Dedifferentiated amniotic fluid mesenchymal stem cell (primary cell): ENCODE data around the gene PBLD.
"Not testable (repeated sequence)": the region's sequence is repeated elsewhere in the genome, so short reads cannot be mapped to it uniquely, and the experiment has no call there.

Experiments
- DNase-seq: peaks from one replicate; pipeline ENCODE4 v3.0.0-alpha.2; 2016; ENCODE audit errors: extremely low spot score

The PBLD gene

DNA sequence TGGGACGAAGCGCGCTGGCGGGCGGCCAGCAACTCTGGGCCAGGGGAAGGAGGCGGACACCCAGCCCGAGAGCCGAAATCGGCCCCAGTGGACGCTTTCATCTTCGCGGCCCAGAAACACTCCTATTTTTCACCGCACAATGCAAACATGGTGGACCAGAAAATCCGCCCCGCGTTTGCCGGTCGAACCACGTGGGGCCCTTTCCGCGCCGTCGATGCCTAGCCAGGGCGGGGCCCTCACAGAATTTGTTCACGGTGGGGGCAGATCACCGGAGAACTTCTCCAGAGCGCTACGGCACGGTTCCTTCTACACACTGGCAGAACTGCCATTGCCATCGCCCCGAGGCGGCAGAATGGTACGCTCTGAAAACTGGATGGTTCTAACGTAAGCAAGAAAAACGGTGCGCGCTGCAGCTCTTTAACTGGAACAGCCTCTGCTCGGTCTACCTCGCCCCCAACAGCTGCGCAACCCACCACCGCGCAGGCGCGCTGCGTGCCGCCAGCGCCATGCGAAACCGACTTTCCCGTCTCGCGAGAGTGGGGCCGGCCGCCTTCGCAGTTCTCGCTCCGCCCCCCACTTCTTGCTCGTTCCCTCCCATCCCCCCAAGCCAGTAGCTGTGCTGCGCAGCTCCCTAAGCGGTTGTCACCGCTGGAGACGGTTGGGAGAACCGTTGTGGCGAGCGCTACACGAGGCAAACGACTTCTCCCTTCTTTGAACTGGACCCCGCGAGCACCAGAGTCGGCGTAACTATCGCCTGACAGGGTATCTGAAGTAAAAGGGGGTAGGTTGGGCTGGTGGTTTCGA lies 1.1 kb downstream of the PBLD start, which contains the start of gene HNRNPH3:
Gene HNRNPH3 (plus strand): TSS at position 610 of the 804 bp plus-strand sequence. CDS start 5,158 bp downstream, outside the sequence.
- peak; percentile 96 for DNase-seq

DNA sequence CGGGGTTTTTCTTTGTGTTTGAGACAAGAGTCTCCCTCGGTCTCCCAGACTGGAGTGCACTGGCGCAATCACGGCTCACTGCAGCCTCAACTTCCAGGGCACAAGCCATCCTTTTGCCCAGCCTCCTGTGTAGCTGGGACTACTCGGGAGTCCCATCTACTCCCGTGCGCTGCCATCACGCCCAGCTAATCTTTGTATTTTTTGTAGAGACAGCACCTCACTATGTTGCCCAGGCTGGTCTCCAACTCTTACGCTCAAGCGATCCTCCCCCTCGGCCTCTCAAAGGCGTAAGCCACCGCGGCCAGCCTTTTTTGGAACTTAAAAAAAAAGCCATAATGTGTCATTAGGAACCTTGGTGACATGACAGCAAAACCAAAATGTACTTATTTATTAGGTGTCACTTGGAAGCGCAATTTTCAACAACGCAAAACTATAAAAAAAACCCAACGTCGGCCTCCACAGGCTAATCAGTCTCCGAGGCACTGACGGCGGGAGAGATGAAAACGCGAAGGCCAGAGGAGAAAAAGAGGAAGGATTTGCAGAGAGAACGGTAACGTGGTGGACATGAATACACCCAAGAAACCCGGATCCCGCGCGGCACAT lies 1.8 kb downstream of the PBLD start:
- DNase-seq, result no peak

DNA sequence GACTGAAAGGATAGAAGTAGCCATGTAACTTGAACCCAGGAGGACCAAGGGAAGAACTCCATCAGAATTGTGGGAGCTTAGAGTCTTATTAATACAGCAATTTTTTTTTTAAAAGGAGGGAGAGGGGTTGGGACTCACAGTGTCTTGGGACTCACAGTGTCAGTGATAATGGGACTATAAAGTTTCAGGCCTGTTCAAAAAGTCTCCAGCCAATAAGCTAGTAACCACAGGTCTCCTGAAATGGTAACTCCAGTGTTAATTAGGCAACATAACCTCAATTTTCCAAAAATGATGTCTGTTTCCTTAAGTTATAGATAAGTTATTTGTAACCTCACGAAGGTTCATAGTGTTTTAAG lies 3.2 kb downstream of the PBLD start:
- DNase-seq, result no peak

DNA sequence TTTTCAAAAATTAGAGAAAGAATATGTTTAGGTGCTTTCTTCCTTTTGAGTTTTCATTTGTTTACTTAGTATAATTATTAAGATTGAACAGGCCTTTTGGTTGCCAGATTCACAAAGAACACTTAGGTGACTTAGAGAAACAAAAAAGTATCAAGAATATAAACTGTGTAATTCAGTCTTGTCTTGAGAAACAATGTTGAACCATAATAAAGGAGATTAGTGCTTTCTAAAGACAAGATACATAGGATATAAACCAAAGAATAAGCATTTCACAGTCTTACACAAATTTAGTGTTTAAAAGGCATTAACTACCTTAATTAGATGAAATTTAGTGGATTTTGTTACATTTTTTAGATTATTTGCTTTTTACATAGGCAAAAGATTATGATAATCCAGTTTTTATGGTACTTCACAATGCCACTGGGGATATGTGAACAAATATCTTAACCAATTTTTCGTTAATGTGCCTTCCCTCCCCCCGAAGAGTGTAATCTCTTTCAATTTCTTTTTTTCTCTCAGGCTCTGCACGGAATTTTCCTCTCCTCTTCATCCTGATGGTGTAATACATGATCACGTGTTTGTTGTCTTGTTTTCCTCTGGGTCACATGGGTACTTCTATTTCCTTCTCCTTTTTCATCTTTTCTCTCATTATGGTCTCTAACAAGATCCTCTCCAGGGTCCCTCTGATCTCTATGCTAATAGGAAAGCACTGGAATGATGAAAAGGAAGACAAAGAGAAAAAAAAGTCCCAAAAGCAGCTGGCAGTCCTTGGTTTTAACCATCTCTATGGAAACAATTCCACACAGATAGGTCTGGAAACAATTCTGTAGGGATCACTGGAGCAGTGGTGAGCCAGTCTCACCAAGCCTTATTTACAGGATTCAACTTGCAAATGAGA lies 4.6 kb downstream of the PBLD start:
- peak; percentile 88 for DNase-seq

DNA sequence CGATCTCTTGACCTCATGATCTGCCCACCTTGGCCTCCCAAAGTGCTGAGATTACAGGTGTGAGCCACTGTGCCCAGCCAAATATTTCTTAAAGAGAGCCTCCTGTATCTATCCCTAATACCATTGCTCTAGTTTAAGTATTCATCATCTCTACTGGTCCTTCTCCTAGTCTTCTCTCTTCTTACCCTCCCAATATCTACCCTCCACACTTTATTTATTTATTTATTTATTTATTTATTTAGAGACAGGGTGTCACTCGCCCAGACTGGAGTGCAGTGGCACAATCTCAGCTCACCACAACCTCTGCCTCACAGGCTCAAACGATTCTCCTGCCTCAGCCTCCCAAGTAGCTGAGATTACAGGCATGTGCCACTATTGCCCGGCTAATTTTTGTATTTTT lies 8.3 kb downstream of the PBLD start:
- DNase-seq, result not testable (repeated sequence)

DNA sequence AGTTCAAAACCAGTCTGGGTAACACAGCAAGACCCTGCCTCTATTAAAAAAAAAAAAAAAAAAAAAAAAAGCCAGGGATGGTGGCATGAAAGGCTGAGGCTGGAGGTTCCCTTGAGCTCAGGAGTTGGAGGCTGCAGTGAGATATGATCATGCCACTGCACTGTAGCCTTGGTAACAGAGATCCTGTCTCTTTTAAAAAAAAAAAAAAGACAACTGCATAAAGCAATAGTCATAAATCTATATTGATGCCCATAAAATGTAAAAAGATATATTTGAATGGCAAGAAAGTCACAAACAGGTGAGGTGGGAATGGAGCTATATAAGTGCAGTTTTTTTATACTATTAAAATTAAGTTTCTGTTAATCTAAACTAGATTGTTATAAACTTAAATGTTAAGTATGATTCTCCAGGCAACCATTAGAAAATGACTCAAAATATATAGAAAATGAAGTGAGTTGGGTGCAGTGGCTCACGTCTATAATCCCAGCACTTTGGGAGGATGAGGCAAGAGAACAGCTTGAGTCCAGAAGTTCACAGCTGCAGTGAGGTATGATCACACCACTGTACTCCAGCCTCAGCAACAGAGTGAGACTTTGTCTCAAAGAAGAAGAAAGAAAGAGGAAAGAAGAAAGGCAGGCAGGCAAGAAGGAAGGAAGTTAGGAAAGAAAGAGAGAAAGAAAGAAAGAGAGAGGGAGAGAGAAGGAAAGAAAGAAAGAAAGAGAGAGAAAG lies 14.2 kb downstream of the PBLD start:
- DNase-seq, result no peak

DNA sequence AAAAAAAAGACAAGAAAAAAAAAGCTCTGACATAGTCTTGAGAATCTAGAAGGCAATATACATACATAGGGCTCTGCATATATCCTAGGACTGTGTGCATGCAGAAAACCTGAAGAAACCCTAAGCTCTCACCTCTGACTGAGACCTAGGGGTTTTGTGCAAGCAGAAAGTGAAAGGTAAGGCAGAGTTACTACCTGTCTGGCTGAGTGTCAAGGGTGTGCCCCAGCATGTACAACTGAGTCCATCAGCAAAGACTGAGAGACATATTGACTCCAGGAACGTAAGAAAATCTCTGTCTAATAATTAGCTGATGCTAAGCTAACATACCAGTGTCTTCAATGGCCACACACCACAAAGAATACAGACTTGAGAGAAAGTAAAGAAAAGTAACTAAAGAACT lies 17.1 kb downstream of the PBLD start:
- DNase-seq, result no peak

DNA sequence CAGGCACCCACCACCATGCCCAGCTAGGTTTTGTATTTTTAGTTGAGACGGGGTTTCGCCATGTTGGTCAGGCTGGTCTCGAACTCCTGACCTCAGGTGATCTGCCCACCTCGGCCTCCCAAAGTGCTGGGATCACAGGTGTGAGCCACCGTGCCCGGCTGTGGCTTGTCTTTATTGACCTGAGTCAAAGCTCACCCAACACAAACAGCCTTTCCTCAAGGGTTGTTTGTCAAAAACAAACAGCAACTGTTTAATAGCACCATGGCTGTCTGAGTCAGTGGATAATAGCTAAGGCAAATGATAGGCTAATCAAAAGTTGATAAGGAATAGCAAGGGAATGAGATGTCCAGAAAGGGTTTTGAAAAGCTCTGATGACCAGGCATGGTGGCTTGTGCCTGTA lies 17.8 kb downstream of the PBLD start:
- not testable (repeated sequence) for DNase-seq

DNA sequence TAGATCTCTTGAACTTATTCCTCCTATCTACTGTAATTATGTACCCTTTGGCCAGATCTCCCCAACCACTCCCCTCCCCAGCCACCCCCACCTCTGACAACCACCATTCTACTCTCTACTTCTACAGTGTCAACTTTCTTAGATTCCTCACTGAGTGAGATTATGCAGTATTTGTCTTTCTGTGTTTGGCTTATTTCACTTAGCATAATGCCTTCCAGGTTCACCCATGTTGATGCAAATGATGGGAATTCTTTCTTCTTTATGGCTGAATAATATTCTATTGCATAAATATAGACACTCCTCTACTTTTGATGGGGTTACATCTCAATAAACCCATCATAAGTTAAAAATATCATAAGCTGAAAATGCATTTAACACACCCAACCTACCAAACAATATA lies 22.2 kb downstream of the PBLD start:
- no peak for DNase-seq

DNA sequence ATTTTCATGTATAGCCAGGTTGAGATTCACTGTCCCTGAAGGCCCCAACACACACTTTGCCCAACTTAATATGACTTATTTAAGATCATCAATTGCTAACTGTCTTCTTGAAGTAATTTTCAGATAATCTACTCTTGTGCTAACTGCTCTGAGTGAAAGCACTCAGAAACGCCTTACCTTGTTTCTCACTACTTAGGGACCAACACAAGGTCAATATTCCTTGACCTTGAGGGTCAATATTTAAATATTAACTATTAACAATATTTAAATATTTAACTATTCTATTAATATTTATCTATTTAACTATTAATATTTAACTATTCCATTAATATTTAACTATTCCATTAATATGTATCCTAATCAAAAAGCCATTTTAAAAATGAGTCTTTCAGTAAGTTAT lies 26.9 kb downstream of the PBLD start:
- DNase-seq, result no peak

DNA sequence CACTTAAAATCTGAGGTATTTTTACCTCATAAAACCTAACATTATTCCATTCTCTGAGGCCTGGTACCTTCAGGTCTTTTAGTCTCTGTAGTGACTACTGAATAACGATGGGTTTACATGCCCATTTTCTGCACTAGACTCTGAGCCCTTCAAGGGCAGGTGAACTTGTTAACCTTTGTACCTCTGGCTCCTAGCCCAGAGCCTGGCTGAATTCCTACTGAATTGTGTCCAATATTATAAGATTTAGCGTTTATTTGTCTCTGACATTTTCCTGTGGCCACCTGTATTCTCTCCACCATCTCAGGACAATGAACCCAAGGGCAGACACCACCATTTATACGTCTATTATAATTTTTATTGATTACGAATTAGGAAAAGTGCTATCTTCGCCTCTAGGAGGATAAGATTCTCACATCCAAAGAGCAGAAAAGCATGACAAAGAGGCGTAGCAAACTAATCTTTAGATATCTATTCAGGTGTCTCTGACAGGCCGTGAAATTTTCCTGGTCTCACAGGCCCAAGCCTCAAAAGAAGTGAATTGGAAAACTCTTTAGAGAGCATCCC lies 28.8 kb downstream of the PBLD start:
- no peak for DNase-seq

DNA sequence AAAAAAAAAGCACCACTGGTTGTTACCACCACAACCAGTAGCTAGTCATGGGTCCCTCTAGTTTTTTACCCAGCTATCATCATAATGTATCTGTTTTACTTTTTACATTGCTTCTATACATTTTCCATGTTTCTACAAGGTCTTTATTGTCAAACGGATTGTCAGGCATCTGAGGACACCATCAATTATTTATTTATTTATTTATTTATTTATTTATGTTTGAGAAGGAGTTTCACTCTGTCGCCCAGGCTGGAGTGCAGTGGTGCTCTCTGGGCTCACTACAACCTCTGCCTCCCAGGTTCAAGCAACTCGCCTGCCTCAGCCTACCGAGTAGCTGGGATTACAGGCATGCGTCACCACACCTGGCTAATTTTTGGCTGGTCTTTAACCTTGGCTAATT lies 29.9 kb downstream of the PBLD start:
- DNase-seq, result no peak

DNA sequence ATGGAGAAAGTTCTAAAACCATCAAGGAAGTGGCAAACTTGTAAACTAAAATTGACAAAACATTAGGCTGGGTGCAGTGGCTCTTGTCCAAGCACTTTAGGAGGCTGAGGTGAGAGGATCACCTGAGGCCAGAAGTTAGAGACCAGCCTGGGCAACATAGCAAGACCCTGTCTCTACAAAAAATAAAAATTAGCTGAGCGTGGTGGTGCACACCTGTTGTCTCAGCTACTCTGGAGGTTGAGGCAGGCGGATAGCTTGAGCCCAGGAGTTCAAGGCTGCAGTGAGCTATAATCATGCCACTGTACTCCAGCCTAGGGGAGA lies 30.3 kb downstream of the PBLD start:
- DNase-seq, result no peak

DNA sequence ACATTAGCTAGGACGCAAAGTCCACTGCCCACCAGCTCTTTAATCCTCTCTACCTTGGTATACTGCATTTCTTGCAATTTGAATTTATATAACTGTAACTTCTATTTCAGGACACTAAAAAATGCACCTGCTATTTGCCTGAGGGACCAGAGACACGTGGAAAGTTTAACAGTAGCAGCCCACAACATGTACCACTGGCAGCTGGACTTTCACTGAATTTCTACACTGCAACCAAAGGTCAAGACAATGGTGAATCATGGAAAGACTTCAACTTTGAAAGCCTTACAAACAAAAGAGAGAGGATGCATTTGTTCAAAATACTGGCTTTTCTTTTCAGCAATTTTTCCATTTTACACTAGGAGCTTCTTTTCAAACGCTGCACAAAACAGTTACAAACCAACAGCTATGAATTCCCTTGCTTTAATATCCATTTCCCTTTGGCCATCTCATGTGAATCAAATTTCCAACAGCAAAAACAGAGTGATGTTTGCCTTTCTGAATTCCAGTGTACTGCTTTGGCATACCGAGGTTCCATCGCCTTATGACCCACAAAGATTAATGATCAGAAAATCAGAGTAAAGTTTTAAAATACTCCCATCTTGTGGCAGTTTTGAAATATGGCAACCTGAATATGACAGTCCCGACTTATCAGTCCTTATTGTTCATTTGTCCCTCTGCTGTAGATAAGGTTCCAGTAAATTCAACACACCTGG lies 30.8 kb downstream of the PBLD start:
- DNase-seq, result peak; percentile 72

DNA sequence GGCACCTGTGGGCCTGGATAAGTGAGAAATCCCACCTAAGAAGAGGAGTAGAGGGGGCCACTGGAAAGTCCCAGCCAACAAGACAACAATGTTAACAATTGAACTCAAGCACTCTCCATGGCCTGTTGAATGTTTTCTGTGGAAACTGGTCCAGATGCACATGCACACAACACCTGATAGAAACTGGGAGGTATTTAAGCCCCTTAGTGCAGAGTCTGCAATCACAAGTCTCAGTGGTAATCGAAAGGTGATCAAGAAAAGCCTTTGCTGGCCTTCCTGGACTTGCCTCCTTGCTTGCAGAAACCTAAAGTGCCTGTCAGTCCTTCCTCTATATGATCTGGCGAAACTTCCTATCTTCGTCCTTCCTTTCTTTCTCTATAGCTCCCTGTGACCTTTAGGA lies 31.4 kb downstream of the PBLD start:
- no peak for DNase-seq

DNA sequence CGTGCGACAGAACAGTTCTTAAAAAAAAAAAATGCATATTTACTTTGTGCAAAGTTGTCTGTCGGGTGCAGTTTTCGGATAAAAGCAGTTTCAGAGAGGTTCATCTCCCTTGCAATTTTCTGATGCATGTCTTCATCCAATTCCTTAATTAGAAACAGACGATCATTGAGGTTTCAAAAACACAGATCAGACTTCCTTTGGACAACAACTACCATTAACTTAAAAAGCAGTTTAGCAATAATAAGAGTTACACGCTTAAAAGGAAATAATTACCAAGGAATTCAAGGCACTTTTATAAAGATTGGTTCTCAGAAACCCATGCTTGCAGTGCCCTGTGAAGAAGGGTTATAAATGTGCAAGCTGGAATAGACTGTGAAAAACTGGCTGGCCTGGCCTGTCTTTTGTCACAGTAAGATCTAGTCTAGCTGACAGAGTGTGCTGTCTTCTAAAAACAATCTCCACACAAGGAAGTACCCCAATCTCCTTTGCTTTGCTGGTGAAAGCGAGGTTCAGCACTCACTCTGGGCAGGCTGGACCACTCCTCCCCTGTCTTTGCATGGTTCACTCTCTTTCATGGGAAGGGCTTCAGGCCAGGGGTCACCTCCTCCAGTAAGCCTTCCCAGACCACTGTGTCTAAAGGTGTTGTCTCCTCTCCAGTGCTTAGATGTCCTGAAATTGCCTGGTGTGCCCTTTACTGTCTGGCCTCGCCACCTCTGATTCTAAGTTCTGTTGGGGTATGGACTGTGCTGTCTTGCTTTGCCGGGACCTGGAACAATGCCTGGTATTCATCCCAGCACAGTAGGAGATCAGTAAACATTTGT lies 35.7 kb downstream of the PBLD start:
- peak; percentile 14 for DNase-seq

DNA sequence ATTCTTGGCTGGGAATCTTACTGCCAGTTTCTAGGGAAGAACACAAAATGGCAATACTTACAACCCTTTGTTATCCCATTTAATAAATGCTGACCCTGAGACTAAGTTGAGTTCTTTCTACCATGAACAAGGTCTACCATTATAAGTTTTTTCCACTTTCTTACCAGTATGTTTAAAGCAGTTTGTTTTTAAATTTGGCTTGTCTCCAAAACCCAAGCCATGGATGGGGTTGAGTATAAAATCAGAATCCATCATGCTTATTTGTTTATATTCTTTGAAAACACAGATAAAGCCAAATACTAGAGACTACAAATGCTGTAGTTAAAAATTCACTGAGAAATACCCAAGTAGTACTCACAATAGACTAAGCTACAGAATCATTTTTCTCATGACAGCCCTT lies 42.0 kb downstream of the PBLD start:
- no peak for DNase-seq

DNA sequence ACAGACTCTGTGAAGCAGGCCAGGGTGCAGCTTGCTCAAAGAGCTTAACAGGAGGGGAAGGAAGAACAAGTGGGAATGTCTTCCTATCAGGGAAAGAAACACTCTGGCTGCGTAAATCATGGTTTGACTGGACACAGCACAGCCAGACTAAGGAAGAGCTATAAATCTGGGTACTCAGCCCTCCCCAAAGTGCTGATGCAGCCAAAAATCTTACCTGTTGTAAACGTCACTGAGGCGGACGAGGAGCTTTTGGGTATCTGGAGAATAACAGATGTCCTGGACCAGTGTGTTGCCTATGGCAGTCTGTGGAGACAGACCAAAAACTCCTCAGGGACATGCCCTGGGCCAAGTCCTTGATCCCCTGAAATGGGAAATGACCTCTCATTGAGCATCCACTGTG lies 44.0 kb downstream of the PBLD start:
- DNase-seq, result no peak

DNA sequence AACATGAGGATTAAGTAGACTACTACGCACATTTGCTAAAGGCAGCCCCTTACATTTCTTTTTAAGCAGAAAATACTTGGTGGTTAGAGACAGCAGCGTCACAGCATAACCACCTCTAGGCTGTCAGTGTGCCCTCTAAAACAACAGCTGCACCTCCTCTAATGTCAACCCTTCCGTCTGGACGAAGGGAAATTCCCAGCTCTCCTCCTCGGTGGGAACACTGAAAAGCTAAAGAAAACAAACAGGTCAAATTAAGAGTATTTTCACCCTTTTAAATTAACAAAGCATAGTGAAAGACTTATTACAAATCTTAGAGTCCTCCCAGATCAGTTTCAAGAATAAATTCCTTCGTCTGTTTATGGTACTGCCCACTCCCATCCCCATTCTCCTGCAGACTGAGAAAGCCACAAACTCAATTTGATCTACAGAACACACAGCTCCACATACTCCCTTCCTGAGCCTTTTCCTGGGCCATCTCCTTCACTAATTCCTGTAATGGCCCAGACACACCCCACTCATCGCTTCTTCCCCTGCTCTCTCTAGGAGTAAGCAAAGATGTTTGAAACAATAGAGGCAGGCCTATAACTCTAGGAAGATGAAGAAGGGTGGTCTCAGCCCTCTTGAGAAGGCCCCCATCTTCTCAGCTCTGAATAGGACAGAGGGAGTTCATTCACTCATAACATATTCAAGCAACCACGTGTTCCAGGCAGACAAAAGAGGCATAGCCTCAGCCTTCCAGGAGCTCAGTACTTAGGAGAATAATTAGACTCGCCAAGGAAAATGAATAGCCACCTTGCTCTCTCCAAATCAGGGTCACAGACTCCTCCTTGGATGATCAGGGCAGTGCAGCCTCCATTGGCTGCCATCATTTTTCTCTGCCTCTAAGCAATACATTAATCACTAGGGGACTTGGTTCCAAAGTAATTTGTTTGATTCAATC lies 48.4 kb downstream of the PBLD start:
- DNase-seq, result no peak
